ENCODE data around the gene PCDHGA1.

The PCDHGA1 gene

DNA sequence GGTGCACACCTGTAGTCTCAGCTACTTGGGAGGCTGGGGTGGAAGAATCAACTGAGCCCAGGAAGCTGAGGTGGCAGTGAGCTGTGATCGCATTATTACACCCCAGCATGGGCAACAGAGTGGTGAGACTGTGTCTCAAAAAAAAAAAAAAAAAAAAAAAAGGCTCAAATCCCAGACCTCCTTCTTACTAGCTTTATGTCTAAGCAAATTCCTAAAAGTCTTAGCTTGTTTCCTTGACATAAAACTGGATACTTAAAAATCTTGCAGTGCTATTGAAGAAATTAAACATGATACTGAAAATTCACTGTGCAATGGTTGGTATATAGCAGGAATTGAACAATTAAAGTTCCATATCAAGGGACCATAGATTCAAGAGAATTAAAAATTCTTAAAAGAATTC, 203.6 kb downstream of the PCDHGA1 start:
- Histone ChIP-seq H3K36me3 (ENCODE audit: control insufficient read depth, insufficient read depth, low read length) (no peaks in the 10 kb centered on the region), H3K9me3 (ENCODE audit: control insufficient read depth, low read length) (no peaks in the 10 kb centered on the region)

DNA sequence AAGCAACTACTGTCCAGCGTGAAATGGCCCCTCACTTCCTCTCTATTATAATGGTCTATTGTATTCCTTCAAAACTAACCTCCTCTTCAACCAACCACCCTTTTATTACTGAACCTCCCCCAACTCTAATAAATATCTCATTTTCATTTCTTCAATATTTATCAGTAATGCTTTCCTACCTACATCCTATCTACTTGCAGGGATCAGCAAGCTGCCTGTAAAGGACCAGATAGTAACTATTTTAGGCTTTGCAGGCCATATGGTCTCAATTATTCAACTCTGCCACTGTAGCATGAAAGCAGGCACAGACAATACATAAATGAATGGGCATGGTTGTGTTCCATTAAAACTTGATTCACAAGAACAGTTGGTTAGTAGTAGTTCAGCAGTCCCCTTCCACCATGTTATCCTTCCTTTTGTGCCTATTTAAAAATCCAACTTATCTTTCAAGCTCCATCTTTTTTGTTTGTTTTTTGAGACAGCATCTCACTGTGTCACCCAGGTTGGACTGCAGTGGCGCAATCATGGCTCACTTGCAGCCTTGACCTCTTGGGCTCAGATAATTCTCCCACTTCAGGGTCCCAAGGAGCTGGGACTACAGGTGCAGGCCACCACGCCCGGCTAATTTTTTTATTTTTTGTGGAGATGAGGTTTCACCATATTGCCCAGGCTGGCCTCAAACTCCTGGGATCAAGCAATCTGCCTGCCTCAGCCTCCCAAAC, 204.3 kb downstream of the PCDHGA1 start:
- Histone ChIP-seq H3K9ac (ENCODE audit: low read length) (no peak overlapping the region), H3K27me3 (ENCODE audit: control insufficient read depth, insufficient read depth, low read length) (no peaks in the 10 kb centered on the region), H3K4me1 (ENCODE audit: control insufficient read depth, insufficient read depth, low read length) (no peaks in the 10 kb centered on the region), H3K4me3 (ENCODE audit: low read length) (no peak overlapping the region), H3K9me3 (ENCODE audit: control insufficient read depth, low read length) (no peaks in the 10 kb centered on the region), H3K36me3 (ENCODE audit: control insufficient read depth, insufficient read depth, low read length) (no peaks in the 10 kb centered on the region)

More for the DNA sequence above, 203.6 kb downstream of the PCDHGA1 start:
- Histone ChIP-seq H3K27me3 (ENCODE audit: control insufficient read depth, insufficient read depth, low read length) (no peaks in the 10 kb centered on the region), H3K9ac (ENCODE audit: low read length) (no peak overlapping the region), H3K4me1 (ENCODE audit: control insufficient read depth, insufficient read depth, low read length) (no peaks in the 10 kb centered on the region), H3K4me3 (ENCODE audit: low read length) (no peak overlapping the region)

DNA sequence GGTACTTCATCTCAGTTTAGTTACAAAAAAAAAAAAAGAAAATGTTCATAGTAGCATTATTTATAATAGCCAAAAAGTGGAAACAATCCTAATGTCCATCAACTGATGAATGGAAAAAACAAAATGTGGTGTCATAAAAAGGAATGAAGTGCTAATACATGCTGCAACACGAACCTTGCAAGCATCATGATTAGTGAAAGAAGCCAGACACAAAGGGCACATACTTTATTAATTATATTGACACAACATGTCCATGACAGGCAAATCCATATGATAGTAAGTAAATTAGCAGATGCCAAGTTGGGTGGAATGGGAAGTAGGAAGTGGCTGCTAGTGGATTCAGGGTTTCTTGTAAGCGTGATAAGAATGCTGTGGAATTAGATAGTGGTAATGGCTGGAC, 212.7 kb downstream of the PCDHGA1 start:
- Histone ChIP-seq H3K9ac (ENCODE audit: low read length) (no peak overlapping the region), H3K36me3 (ENCODE audit: control insufficient read depth, insufficient read depth, low read length) (no peaks in the 10 kb centered on the region)

DNA sequence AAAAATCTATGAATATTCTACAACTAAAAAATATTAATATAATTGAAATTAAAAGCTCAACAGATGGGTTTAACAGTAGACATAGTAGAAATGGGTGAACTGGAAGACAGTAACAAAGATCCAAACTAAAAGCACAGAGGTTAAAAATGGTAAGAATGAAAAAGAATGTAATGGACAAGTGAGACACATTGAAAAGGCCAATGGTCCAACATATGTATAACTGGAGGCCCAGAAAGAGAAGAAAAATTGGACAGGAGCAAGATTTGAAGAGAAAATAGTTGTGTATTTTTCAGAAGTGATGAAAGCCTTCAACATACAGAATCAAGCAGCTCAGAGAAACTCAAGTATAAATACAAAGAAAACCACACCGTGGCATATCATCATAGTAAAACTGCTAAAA, 217.2 kb downstream of the PCDHGA1 start:
- H3K4me3 ChIP-seq (ENCODE audit: low read length) = no peak overlapping the region
- H3K9me3 ChIP-seq (ENCODE audit: control insufficient read depth, low read length) = peaks cover 4% of the 10 kb centered on the region
- no peaks in the 10 kb centered on the region for H3K4me1 ChIP-seq (ENCODE audit: control insufficient read depth, insufficient read depth, low read length)
- H3K27me3 ChIP-seq (ENCODE audit: control insufficient read depth, insufficient read depth, low read length) = no peaks in the 10 kb centered on the region
- no peak overlapping the region for H3K9ac ChIP-seq (ENCODE audit: low read length)
- H3K36me3 ChIP-seq (ENCODE audit: control insufficient read depth, insufficient read depth, low read length) = no peaks in the 10 kb centered on the region

More for the DNA sequence above, 212.7 kb downstream of the PCDHGA1 start:
- H3K9me3 ChIP-seq (ENCODE audit: control insufficient read depth, low read length) = peaks cover 4% of the 10 kb centered on the region
- no peaks in the 10 kb centered on the region for H3K4me1 ChIP-seq (ENCODE audit: control insufficient read depth, insufficient read depth, low read length)
- H3K4me3 ChIP-seq (ENCODE audit: low read length) = no peak overlapping the region
- H3K27me3 ChIP-seq (ENCODE audit: control insufficient read depth, insufficient read depth, low read length) = no peaks in the 10 kb centered on the region

DNA sequence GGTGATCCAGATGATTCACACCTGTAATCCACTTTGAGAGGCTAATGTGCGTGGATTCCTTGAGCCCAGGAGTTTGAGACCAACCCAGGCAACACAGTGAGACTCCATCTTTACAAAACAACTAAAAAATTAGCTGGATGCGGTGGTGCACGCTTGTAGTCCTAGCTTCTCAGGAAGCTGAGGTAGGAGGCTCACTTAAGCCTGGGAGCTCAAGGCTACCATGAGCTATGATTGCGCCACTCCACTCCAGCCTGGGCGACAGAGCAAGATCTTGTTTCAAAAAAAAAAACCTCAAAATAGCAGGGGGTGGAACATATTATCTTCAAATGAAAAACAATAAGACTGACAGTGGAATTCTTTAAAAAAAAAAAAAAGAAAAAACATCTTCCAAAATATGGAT, 217.6 kb downstream of the PCDHGA1 start:
- Histone ChIP-seq H3K36me3 (ENCODE audit: control insufficient read depth, insufficient read depth, low read length) (no peaks in the 10 kb centered on the region), H3K9me3 (ENCODE audit: control insufficient read depth, low read length) (peaks cover 4% of the 10 kb centered on the region), H3K4me3 (ENCODE audit: low read length) (no peak overlapping the region), H3K27me3 (ENCODE audit: control insufficient read depth, insufficient read depth, low read length) (no peaks in the 10 kb centered on the region), H3K4me1 (ENCODE audit: control insufficient read depth, insufficient read depth, low read length) (no peaks in the 10 kb centered on the region), H3K9ac (ENCODE audit: low read length) (no peak overlapping the region)

DNA sequence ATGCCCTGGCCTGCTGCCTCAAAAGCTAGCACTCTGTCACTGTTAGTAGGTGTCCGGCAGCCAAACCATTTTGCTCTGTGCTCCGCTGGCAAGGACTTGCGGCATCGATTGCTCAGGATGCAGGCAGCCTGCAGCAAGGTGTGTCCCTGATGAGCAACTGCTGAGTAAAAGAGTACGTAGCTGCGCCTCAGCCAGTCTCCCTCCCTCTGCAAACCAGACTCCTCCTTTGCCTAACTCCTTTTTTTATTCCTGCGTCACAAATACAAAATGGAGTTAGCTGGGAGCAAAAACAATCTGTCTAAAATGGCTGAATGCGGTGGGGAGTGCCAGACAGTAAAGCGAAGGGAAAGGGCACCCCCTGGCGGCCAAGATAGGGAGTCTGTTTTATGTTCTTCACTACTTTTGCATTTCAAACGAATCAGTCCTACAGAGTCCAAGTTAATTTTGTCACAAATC, 227.4 kb downstream of the PCDHGA1 start:
- peaks cover 39% of the 10 kb centered on the region for H3K4me1 ChIP-seq (ENCODE audit: control insufficient read depth, insufficient read depth, low read length)
- no peaks in the 10 kb centered on the region for H3K9me3 ChIP-seq (ENCODE audit: control insufficient read depth, low read length)
- H3K27me3 ChIP-seq (ENCODE audit: control insufficient read depth, insufficient read depth, low read length) = no peaks in the 10 kb centered on the region
- H3K4me3 ChIP-seq (ENCODE audit: low read length) = no peak overlapping the region
- no peak overlapping the region for H3K9ac ChIP-seq (ENCODE audit: low read length)
- H3K36me3 ChIP-seq (ENCODE audit: control insufficient read depth, insufficient read depth, low read length) = no peaks in the 10 kb centered on the region

DNA sequence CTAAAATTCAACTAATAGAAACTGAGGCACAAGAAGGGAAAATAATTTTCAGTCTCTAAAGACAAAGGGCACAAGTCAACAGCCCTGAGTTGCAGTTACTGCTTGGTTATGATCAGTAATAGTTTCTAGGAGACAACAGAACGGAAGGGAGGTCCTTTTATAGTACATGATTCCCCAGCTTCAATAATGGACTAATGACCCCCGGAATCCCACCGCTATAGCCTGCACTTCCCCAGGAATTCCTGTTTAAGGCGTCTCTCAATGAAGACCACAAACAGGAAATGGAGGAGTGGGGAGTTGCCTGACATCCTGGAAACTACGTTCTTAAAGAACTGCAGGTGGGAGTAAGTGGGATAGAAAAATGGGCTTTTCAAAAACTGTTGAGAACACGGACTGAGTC, 227.8 kb downstream of the PCDHGA1 start:
- no peaks in the 10 kb centered on the region for H3K9me3 ChIP-seq (ENCODE audit: control insufficient read depth, low read length)
- H3K4me1 ChIP-seq (ENCODE audit: control insufficient read depth, insufficient read depth, low read length) = peaks cover 39% of the 10 kb centered on the region
- no peaks in the 10 kb centered on the region for H3K27me3 ChIP-seq (ENCODE audit: control insufficient read depth, insufficient read depth, low read length)
- no peak overlapping the region for H3K4me3 ChIP-seq (ENCODE audit: low read length)
- H3K9ac ChIP-seq (ENCODE audit: low read length) = peak overlapping the region; percentile 32
- H3K36me3 ChIP-seq (ENCODE audit: control insufficient read depth, insufficient read depth, low read length) = no peaks in the 10 kb centered on the region

DNA sequence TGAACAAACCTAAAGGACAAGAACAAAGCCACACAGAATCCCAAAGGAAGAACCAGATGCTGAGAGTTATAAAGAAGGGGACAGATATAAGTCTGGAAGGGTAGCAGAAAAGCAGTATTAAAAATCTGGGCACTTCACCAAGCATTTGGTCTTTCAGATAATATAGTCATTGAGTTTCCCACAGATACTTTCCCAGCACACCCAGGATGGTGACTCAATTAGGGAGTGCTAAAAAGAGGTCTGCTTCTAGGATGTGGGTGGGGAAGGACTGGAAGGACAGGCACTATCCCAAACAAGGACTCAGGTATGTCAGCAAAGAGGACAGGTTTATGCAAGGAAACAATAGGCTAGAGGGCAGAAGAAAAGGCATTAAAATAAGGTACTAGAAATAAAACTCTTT, 229.1 kb downstream of the PCDHGA1 start:
- Histone ChIP-seq H3K9ac (ENCODE audit: low read length) (no peak overlapping the region), H3K4me3 (ENCODE audit: low read length) (no peak overlapping the region), H3K9me3 (ENCODE audit: control insufficient read depth, low read length) (no peaks in the 10 kb centered on the region), H3K27me3 (ENCODE audit: control insufficient read depth, insufficient read depth, low read length) (no peaks in the 10 kb centered on the region), H3K36me3 (ENCODE audit: control insufficient read depth, insufficient read depth, low read length) (no peaks in the 10 kb centered on the region), H3K4me1 (ENCODE audit: control insufficient read depth, insufficient read depth, low read length) (peaks cover 39% of the 10 kb centered on the region)

DNA sequence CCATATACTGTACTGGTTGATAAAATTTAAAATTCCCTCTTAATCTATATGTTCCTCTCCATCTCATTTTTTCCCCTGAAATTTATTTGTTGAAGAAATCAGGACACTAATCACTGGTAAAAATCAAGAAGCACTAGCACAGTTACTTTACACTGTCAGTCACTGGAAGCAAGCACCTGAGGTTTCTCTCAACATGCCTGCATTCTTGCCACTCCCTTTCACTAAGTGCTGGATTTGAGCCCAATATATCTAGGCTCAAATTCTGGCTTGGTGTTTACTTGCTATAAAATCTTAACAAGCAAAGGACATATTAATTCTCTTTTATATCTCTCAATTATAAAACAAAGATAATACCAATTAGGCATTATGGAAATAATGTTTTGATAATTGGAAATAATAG, 229.8 kb downstream of the PCDHGA1 start:
- Histone ChIP-seq H3K36me3 (ENCODE audit: control insufficient read depth, insufficient read depth, low read length) (no peaks in the 10 kb centered on the region), H3K9ac (ENCODE audit: low read length) (peak overlapping the region; percentile 9), H3K4me1 (ENCODE audit: control insufficient read depth, insufficient read depth, low read length) (peaks cover 39% of the 10 kb centered on the region), H3K27me3 (ENCODE audit: control insufficient read depth, insufficient read depth, low read length) (no peaks in the 10 kb centered on the region), H3K4me3 (ENCODE audit: low read length) (no peak overlapping the region), H3K9me3 (ENCODE audit: control insufficient read depth, low read length) (no peaks in the 10 kb centered on the region)

DNA sequence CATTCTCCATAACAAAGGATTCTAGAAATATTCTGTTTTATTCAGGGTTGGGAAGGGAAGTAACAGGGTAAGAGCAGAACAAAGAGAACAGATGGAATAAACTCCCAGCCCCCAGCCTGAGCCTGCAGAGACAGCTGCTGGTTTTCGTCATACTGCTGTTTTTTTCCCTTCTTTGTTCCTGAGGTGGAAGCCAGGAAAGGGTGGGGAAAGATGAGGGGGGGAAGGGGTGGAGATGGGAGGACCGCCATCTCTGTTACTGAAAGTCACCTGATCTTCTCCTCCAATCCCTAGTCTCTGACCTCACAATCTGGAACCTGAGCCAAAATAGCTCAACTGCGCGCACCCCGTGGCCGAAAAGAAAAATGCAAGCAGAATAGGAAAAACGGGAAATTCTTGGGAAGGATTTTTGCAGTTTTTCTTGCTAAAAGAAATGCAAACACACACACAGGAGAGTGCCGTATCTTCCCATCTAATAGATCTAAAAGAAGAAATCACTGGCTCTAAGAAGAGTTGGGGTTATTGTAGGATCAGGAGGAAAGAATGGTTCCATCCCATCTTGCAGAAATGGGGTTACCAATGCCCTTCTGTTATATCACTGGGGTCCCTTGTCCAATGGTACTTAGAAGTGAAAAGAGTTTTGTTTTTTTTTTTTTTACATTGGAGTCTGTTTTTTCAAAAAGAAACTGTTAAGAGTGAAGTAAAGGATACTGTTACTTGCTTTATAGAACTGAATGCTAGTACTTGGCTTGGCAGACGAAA, 230.6 kb downstream of the PCDHGA1 start:
- peaks cover 32% of the 10 kb centered on the region for H3K4me1 ChIP-seq (ENCODE audit: control insufficient read depth, insufficient read depth, low read length)
- H3K27me3 ChIP-seq (ENCODE audit: control insufficient read depth, insufficient read depth, low read length) = no peaks in the 10 kb centered on the region
- no peaks in the 10 kb centered on the region for H3K36me3 ChIP-seq (ENCODE audit: control insufficient read depth, insufficient read depth, low read length)
- no peak overlapping the region for H3K4me3 ChIP-seq (ENCODE audit: low read length)
- H3K9me3 ChIP-seq (ENCODE audit: control insufficient read depth, low read length) = no peaks in the 10 kb centered on the region
- peak overlapping the region; percentile 9 for H3K9ac ChIP-seq (ENCODE audit: low read length)
